ENCODE measurements around the gene TUBA1C. TPM values are rescaled to one million over a fixed set of nuclear protein-coding genes. Genes with fewer than 3 reads are reported as not detected.

TUBA1C gene
- total RNA-seq, 1 experiment from 2014 or later, result 660 TPM

DNA sequence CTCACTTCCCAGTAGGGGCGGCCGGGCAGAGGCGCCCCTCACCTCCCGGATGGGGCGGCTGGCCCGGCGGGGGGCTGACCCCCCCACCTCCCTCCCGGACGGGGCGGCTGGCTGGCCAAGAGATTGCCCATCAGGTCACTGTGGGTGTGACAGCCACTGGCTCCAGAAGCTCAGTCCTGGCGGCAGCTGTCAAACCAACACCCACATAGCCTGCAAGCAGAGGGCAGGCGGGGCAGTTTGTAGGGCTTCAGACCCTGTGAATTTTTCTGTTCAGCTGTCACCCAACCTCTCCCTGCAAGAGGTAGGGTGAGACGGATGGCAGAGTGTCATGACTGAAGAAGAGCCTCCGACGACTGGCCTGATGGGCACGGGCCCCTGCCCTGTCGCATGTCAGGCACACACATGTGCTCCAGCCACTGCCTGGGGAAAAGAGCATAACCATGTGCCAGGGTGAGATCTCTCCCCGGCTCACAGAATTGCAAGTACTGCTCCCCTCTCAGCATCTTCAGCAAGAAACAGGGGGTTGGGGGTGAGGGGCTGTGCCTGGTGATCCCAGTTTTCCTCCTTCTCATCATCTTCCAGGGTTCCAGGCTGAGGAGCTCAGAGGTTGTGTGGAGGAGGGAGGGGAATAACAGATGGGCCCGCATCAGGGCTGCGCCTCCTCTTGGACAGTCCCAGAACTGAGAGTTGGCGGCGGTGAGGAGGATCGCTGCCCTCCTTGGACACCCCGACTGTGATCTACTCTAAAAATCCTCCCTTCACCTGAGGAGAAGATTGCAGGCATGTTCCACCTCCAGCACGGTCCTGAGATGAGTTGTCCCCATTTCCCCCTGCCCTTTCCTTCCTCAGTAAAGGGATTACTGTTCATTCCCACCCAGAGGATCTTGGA is 18.9 kb downstream of the TUBA1C start:
- Histone ChIP-seq H3K27ac (ENCODE audit: insufficient read length, low read depth, low read length) (no peak overlapping the region), H3K14ac (ENCODE audit: insufficient read depth, low read length) (no peak overlapping the region)
- H3K27ac Mint-ChIP-seq, result no peak overlapping the region

More for the DNA sequence above, 18.9 kb downstream of the TUBA1C start:
- no peak overlapping the region for H3T11ph ChIP-seq (ENCODE audit: low read length)
- H3K4ac ChIP-seq (ENCODE audit: low read depth, low read length), result no peak overlapping the region
- no peak overlapping the region for H3K4me2 ChIP-seq (ENCODE audit: insufficient read depth, insufficient read length, low read length)
- H3K23ac ChIP-seq (ENCODE audit: insufficient read length, low read depth, low read length), result no peak overlapping the region
- no peaks in the 10 kb centered on the region for H3K27me3 ChIP-seq (ENCODE audit: insufficient read depth, low read length)
- no peak overlapping the region for H2AK5ac ChIP-seq (ENCODE audit: insufficient read length, low read length)
- H3K4me1 ChIP-seq (ENCODE audit: insufficient read depth, low read length), result no peaks in the 10 kb centered on the region; the same call in 1 of the 2 replicates
- Mint-ChIP-seq H3K36me3 (ENCODE audit: insufficient read depth in 1 of 3, low read depth in 3 of 3) (no peaks in the 10 kb centered on the region), H3K27me3 (ENCODE audit: low read depth) (peaks cover 25% of the 10 kb centered on the region), H3K4me1 (peaks cover 15 to 30% of the 10 kb centered on the region in 2 experiments), H3K9me3 (no peaks in the 10 kb centered on the region), H3K4me3 (peak overlapping the region in 1 of 2 experiments; percentile 14; a peak in 2 of 5 replicates)
- peak; percentile 54 for DNase-seq
- H3K18ac ChIP-seq (ENCODE audit: insufficient read length, low read depth, low read length), result no peak overlapping the region
- H3K79me1 ChIP-seq (ENCODE audit: insufficient read depth, low read depth, low read length, poor library complexity, severe bottlenecking), result no peaks in the 10 kb centered on the region
- no peak overlapping the region for H2BK12ac ChIP-seq (ENCODE audit: insufficient read length, low read depth, low read length)
- no peak overlapping the region for H3K56ac ChIP-seq (ENCODE audit: insufficient read length, low read depth, low read length)
- H3K79me2 ChIP-seq (ENCODE audit: insufficient read depth, low read length), result no peaks in the 10 kb centered on the region
- no peak overlapping the region for H3K9ac ChIP-seq (ENCODE audit: extremely low read depth, insufficient read length, low read length)
- H4K91ac ChIP-seq (ENCODE audit: insufficient read length, low read depth, low read length), result no peak overlapping the region
- H4K8ac ChIP-seq (replicated peaks; ENCODE audit: insufficient read length, low read depth, low read length), result no peak overlapping the region
- H2BK120ac ChIP-seq (ENCODE audit: low read depth, low read length, poor library complexity, severe bottlenecking), result no peak overlapping the region
- WGBS (ENCODE audit: extremely low coverage, insufficient read length, low lambda C conversion rate), result no CpG with 5 or more reads among the region's 25 CpGs
- H2BK5ac ChIP-seq (ENCODE audit: insufficient read length, low read length), result no peak overlapping the region
- H3K9me3 ChIP-seq (ENCODE audit: control insufficient read depth, low read depth, low read length), result no peaks in the 10 kb centered on the region
- H4K5ac ChIP-seq (ENCODE audit: insufficient read length, low read depth, low read length), result no peak overlapping the region
- no peaks in the 10 kb centered on the region for H4K20me1 ChIP-seq (ENCODE audit: control insufficient read depth, insufficient read depth, insufficient read length)
- no peak overlapping the region for H2BK15ac ChIP-seq (ENCODE audit: low read depth, low read length)
- no peak overlapping the region for H2AFZ ChIP-seq (ENCODE audit: low read length)
- no peak overlapping the region for H2BK20ac ChIP-seq (ENCODE audit: low read depth, low read length, poor library complexity, severe bottlenecking)
- TF ChIP-seq, protein P1, sequence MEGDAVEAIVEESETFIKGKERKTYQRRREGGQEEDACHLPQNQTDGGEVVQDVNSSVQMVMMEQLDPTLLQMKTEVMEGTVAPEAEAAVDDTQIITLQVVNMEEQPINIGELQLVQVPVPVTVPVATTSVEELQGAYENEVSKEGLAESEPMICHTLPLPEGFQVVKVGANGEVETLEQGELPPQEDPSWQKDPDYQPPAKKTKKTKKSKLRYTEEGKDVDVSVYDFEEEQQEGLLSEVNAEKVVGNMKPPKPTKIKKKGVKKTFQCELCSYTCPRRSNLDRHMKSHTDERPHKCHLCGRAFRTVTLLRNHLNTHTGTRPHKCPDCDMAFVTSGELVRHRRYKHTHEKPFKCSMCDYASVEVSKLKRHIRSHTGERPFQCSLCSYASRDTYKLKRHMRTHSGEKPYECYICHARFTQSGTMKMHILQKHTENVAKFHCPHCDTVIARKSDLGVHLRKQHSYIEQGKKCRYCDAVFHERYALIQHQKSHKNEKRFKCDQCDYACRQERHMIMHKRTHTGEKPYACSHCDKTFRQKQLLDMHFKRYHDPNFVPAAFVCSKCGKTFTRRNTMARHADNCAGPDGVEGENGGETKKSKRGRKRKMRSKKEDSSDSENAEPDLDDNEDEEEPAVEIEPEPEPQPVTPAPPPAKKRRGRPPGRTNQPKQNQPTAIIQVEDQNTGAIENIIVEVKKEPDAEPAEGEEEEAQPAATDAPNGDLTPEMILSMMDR (conservative IDR thresholded peaks at IDR 0.05), result peak; percentile 45
- H3K23me2 ChIP-seq (ENCODE audit: insufficient read length, low read depth, low read length, poor library complexity, severe bottlenecking), result no peaks in the 10 kb centered on the region

All from H9 (cell line).